Renal pelvis (tissue), 4 donors: Measurements from ENCODE around the gene PHACTR4. TPM values are rescaled to one million over a fixed set of nuclear protein-coding genes. Genes with fewer than 3 reads are reported as not detected.
"Not testable (repeated sequence)": the region's sequence is repeated elsewhere in the genome, so short reads cannot be mapped to it uniquely, and the experiment has no call there.

Experiments
- DNase-seq: peaks from one replicate; pipeline ENCODE4 v3.0.0-alpha.2; 2013
- polyA plus RNA-seq, 3 donors: library from polyadenylated mRNA; unstranded; fragments of 120-200 nt; gene quantifications; one replicate each; pipeline ENCODE4 v1.2.1, GENCODE V29; 2013; ENCODE audit not compliant: insufficient read length in 3 of 3

Gene PHACTR4
- polyA plus RNA-seq, 3 donors, result 75.0 to 102 (median 77.8) TPM

- no peak for DNase-seq
Observed at GRCh38 chr1:28364888-28365287, 4.7 kb upstream of the PHACTR4 start.

GRCh38 chr1:28365864-28366263, 3.7 kb upstream of the PHACTR4 start:
- no peak for DNase-seq

- not testable (repeated sequence) for DNase-seq
Observed at GRCh38 chr1:28368608-28369007, 932 bp upstream of the PHACTR4 start.

- DNase-seq, result peak; percentile 46
Observed at GRCh38 chr1:28370239-28371009, 884 bp downstream of the PHACTR4 start.

- no peak for DNase-seq
Observed at GRCh38 chr1:28371010-28371377, 1.5 kb downstream of the PHACTR4 start.

- not testable (repeated sequence) for DNase-seq
Observed at GRCh38 chr1:28373450-28373849, 3.9 kb downstream of the PHACTR4 start.

- DNase-seq, result no peak
Observed at GRCh38 chr1:28374297-28374696, 4.8 kb downstream of the PHACTR4 start.

- DNase-seq, result not testable (repeated sequence)
Observed at GRCh38 chr1:28375598-28375997, 6.1 kb downstream of the PHACTR4 start.

GRCh38 chr1:28376195-28376594, 6.7 kb downstream of the PHACTR4 start:
- not testable (repeated sequence) for DNase-seq

GRCh38 chr1:28378906-28379305, 9.4 kb downstream of the PHACTR4 start:
- DNase-seq, result no peak

GRCh38 chr1:28380394-28380793, 10.9 kb downstream of the PHACTR4 start:
- DNase-seq, result no peak

- DNase-seq, result not testable (repeated sequence)
Observed at GRCh38 chr1:28383785-28384184, 14.2 kb downstream of the PHACTR4 start.

- no peak for DNase-seq
Observed at GRCh38 chr1:28392027-28392652, 22.6 kb downstream of the PHACTR4 start.

- no peak for DNase-seq
Observed at GRCh38 chr1:28394136-28394535, 24.6 kb downstream of the PHACTR4 start.

GRCh38 chr1:28395181-28395580, 25.6 kb downstream of the PHACTR4 start:
- no peak for DNase-seq

GRCh38 chr1:28401760-28402159, 32.2 kb downstream of the PHACTR4 start:
- DNase-seq, result no peak

- DNase-seq, result no peak
Observed at GRCh38 chr1:28409090-28409489, 39.5 kb downstream of the PHACTR4 start.

- no peak for DNase-seq
Observed at GRCh38 chr1:28411656-28412055, 42.1 kb downstream of the PHACTR4 start.

- DNase-seq, result no peak
Observed at GRCh38 chr1:28412731-28413130, 43.2 kb downstream of the PHACTR4 start.

- DNase-seq, result no peak
Observed at GRCh38 chr1:28416509-28417194, 47.1 kb downstream of the PHACTR4 start.

GRCh38 chr1:28417441-28417922, 47.9 kb downstream of the PHACTR4 start:
- DNase-seq, result no peak

- no peak for DNase-seq
Observed at GRCh38 chr1:28417926-28418637, 48.5 kb downstream of the PHACTR4 start.
